Neural progenitor cell (in vitro differentiated cells): ENCODE data around the gene FOXJ3.

ENCODE experiments used
- EZH2 ChIP-seq: fragments of 200-600 bp; sonication (generic); IDR thresholded peaks from 2 replicates; pipeline ENCODE4 v1.6.1; 2017; ENCODE audit warnings: antibody characterized with exemption, mild to moderate bottlenecking, moderate library complexity
- TF ChIP-seq, protein P1 (sequence below): fragments of 200-600 bp; sonication (generic); IDR thresholded peaks from 2 replicates; pipeline ENCODE4 v1.5.1; 2017; ENCODE audit warnings: antibody characterized with exemption, mild to moderate bottlenecking

DNA sequence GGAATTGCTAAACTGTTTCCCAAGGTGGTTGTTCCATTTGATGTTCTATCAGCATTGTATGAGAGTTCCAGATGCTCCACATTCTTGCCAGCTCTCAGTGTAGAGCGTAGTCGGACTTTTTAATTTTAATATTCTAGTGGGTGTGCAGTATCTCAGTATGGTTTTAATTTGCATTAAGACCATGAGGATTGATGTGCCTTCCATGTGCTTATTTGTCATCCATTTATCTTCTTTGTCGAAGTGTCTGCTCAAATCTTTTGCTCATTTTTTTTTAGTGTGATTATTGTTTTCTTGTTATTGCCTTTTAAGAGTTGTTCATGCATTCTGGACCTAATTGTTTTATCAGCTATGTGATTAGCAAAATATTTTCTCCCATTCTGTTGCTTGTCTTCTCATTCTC lies 195.6 kb downstream of the FOXJ3 start:
- TF ChIP-seq, protein P1, sequence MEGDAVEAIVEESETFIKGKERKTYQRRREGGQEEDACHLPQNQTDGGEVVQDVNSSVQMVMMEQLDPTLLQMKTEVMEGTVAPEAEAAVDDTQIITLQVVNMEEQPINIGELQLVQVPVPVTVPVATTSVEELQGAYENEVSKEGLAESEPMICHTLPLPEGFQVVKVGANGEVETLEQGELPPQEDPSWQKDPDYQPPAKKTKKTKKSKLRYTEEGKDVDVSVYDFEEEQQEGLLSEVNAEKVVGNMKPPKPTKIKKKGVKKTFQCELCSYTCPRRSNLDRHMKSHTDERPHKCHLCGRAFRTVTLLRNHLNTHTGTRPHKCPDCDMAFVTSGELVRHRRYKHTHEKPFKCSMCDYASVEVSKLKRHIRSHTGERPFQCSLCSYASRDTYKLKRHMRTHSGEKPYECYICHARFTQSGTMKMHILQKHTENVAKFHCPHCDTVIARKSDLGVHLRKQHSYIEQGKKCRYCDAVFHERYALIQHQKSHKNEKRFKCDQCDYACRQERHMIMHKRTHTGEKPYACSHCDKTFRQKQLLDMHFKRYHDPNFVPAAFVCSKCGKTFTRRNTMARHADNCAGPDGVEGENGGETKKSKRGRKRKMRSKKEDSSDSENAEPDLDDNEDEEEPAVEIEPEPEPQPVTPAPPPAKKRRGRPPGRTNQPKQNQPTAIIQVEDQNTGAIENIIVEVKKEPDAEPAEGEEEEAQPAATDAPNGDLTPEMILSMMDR = no peak
- TF ChIP-seq EZH2 = no peak
